M059J (cell line): ENCODE measurements around the gene DGKI. TPM values are rescaled to one million over a fixed set of nuclear protein-coding genes. Genes with fewer than 3 reads are reported as not detected.
"Not testable (repeated sequence)": the region's sequence is repeated elsewhere in the genome, so short reads cannot be mapped to it uniquely, and the experiment has no call there.

Experiments used
- DNase-seq: peaks from one replicate; pipeline ENCODE4 v3.0.0-alpha.2; 2012; ENCODE audit warnings: low read depth
- total RNA-seq: library from RNA; depleted of rRNA; stranded (reverse); fragments of >200 nt; shearing (Covaris generic); gene quantifications from 2 replicates; pipeline ENCODE4 v1.2.3, GENCODE V29; 2014

The DGKI gene
- total RNA-seq, 1 experiment from 2014 or later = 1.1 TPM

GRCh38 chr7:137835486-137836112 is 11.2 kb downstream of the DGKI start:
- DNase-seq = no peak

DNA sequence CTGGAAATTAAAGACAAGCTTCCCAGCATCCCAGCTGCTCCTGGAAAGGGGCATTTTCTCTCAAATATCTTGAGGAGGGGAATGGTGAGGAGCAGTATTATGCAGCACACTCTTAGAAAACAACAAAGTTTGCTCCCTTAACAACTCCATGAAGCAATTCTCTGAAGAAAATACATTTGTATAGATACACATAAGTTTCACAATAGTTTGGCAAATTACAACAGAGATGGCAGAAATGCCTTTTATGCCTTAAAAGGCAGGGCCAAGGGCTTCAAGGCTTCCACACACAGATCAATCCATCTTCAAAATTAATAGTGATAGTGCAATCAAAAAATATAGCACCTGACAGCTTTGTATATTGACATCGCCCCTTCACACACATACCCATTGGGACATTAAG is 12.2 kb downstream of the DGKI start:
- DNase-seq = no peak

DNA sequence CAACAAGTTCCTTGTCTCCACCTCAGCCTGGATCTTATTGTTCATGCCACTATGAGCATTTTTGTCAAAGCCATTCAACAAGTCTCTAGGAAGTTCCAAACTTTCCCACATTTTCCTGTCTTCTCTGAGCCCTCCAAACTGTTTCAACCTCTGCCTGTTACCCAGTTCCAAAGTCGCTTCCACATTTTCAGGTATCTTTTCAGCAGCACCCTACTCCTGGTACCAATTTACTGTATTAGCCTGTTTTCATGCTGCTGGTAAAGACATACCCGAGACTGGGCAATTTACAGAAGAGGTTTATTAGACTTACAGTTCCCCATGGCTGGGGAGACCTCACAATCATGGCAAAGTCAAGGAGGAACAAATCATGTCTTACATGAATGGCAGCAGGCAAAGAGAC is 13.8 kb downstream of the DGKI start:
- DNase-seq = not testable (repeated sequence)

GRCh38 chr7:137832382-137832781 is 14.4 kb downstream of the DGKI start:
- no peak for DNase-seq

DNA sequence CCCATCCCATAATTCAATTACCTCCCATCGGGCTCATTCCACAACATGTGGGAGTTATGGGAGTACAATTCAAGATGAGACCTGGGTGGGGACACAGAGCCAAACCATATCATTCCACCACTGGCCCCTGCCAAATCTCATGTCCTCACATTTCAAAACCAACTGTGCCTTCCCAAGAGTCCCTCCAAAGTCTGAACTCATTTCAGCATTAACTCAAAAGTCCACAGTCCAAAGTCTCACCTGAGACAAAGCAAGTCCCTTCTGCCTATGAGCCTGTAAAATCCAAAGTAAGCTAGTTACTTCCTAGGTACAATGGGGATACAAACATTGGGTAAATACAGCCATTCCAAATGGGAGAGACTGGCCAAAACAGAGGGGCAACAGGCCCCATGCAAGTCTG is 15.2 kb downstream of the DGKI start:
- not testable (repeated sequence) for DNase-seq

DNA sequence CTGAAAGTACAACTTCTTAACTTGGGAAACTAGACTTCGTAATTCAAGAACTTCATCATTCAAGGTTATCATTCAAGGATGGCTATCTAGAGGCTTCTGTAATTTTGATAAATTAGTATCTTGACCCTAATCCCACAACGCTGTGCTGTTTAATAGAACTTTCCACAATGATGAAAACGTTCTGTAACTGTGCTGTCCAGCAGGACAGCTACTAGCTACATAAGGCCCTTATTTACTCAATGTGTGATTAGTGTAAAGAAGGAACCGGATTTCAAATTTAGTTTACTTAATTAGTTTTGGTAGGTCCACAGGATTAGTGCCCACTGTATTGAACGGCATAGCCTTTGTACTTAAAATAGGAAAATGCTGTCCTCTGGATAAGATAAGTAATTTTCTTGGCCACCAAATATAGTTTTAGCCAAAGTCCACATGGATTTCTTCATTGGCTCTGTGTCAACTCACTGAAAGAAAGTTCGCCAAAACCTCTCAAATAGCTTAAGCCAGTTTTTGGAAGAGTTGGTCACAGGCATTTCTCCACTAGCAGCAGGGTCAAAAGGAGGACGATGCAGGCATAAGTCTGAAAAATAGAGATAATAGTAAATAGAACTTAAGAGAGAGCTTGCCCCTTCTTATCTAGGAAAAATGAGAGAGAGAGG is 17.3 kb downstream of the DGKI start:
- DNase-seq = no peak

GRCh38 chr7:137828456-137828855 is 18.3 kb downstream of the DGKI start:
- no peak for DNase-seq

GRCh38 chr7:137825489-137825888 is 21.3 kb downstream of the DGKI start:
- no peak for DNase-seq

- peak; percentile 15 for DNase-seq
Observed at GRCh38 chr7:137820677-137821420, 25.9 kb downstream of the DGKI start.

DNA sequence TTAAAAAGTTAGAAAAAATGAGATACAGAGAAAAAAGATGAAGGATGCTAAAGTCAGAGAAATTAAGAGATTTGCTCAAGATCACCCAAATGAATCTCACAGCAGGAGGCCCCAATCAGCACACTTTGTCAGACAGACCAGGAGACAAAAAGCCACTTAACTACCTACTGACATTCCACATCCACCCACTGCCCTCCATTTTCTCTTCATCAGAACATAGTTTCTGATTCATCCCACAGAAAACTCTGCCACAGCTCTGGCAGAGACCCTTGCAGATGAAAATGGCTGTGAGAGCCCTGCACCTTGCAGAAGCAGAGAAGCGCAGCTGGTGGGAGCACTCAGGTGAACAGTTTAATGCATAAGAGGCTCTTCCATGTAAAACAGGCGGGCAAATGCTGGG is 26.6 kb downstream of the DGKI start:
- no peak for DNase-seq

DNA sequence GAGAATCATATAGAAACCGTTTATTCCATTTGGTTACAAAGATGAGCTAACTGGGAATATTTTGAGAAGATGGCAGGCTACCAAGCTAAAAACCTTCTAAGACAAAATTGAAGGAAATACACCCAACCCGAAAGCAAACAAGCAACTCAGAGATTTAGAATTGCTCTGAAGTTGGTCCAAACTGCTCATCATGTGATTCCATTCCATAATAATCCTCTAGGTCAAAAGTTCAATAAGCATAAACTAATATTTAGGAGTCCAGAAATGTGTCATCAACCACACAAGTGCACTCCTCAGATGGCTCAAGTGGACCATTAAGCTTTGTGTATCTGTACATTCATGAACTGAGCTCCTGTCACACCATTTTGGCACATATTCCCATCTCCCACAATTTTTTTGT is 28.7 kb downstream of the DGKI start:
- peak; percentile 70 for DNase-seq

GRCh38 chr7:137816696-137817320 is 30.0 kb downstream of the DGKI start:
- DNase-seq = peak; percentile 32

GRCh38 chr7:137813541-137813940 is 33.2 kb downstream of the DGKI start:
- no peak for DNase-seq

DNA sequence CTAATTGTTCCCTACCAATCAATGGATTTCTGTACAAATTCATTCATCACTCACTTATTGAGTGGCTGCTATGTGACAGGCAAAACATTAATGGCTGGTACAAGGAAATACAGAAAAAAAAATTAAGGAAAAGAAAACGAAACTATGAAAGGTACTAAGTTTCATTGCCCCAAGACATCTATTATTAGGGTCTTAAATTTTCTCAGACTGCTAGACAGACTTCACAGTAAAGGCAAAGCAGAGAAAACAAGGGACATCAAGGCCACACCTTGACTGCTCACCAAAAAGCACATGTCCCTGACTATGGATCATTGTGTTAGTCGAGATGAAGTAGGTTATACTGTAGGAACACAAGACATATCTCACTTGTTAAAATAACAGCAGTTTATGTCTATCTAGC is 36.5 kb downstream of the DGKI start:
- no peak for DNase-seq

DNA sequence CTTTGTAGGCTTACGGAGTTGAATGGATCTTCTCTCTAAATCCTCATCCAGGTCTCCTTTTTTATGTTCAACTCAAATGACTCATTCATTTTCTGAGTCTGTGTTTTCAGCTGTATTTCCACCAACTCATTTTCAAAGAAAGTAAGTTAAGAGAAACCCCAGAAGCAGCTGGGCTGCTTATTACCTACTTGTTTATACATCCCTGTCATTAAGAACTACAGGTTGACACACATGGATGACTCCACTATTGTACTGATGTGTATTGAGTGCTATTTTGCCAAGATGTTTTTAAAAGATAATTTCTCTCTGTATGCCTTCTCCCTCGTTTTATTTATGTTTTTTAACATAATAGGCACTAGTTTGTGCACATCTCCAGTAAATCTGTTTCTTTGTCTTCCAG is 41.9 kb downstream of the DGKI start:
- no peak for DNase-seq

DNA sequence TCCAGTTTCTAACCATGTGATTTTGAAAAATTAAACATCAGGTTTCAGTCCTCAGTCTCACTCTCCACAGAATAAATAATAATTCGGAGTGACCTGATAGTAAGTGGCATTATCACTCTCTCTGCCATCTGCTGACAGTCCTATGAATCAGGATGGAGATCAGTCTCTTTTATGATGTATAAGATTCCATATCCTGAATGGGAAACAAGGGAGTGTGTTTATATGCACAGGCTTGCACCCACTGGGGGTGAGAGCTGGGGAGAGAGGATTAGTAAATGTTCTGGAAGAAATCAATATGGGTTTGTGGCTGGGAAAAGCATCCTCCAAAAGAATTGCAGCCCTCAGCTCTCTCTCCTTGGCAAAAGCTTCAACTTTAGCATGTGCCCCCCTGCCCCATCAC is 45.3 kb downstream of the DGKI start:
- no peak for DNase-seq

DNA sequence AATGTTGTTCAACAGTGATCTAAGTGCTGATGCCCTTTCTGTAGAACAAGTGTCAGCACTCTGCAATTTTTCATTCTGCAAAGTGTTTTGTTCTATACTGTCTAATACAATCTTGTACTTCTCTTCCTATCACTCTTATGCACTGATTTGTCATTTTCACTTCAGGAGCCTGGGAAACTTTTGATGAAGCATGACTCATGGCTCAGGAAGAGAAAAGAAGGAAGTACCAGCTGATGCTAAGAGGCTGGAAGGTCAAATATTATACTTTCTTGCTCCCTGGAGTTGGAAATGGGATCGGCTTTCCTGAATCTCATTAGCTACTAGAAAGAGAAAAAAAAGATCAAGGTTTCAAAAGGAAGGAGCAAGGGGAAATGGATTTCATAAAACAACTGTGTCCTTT is 45.8 kb downstream of the DGKI start:
- DNase-seq = peak; percentile 69

- no peak for DNase-seq
Observed at GRCh38 chr7:137798073-137798763, 48.6 kb downstream of the DGKI start.

- DNase-seq = no peak
Observed at GRCh38 chr7:137795211-137795610, 51.6 kb downstream of the DGKI start.

DNA sequence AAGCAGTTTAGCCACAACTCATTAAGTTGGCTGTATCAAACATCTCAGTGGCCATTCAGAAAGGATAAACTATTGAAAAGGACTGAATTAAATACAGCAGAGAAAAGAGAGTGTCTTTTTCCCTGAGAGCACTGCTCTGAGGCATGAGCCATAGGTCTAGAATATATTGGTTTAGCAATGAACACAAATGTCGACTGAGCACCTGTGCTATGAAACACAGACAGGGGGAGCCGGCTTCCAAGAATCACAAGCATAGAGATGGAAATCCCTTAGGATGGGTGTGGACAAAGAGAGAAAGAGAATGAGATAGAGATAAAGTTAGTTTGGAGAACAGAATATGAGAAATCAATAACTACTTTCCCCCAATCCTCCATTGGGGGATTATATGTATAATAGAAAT is 54.8 kb downstream of the DGKI start:
- no peak for DNase-seq

GRCh38 chr7:137790828-137791227 is 55.9 kb downstream of the DGKI start:
- no peak for DNase-seq
